ENCODE data around the gene DRC3.

The DRC3 gene

GRCh38 chr17:17963066-17963465, 9.6 kb upstream of the DRC3 start:
- in situ Hi-C loops (cut with MboI; ENCODE audit: low pct_unique_long_range_greater_than_20kb, low sequenced_read_pairs): no loop called here
- no peak for DNase-seq

GRCh38 chr17:17963694-17964436, 8.8 kb upstream of the DRC3 start:
- in situ Hi-C loops (cut with MboI; ENCODE audit: low pct_unique_long_range_greater_than_20kb, low sequenced_read_pairs): no loop called here
- no peak for DNase-seq

- in situ Hi-C loops (cut with MboI; ENCODE audit: low pct_unique_long_range_greater_than_20kb, low sequenced_read_pairs): no loop called here
- no peak for DNase-seq
Observed at GRCh38 chr17:17964710-17965109, 8.0 kb upstream of the DRC3 start.

- DNase-seq: no peak
- in situ Hi-C loops (cut with MboI; ENCODE audit: low pct_unique_long_range_greater_than_20kb, low sequenced_read_pairs): no loop called here
Observed at GRCh38 chr17:17965152-17965721, 7.4 kb upstream of the DRC3 start.

- DNase-seq: no peak
- in situ Hi-C loops (cut with MboI; ENCODE audit: low pct_unique_long_range_greater_than_20kb, low sequenced_read_pairs): no loop called here
Observed at GRCh38 chr17:17966399-17966798, 6.3 kb upstream of the DRC3 start.

- no peak for DNase-seq
- in situ Hi-C loops (cut with MboI; ENCODE audit: low pct_unique_long_range_greater_than_20kb, low sequenced_read_pairs): no loop called here
Observed at GRCh38 chr17:17970699-17971430, 1.8 kb upstream of the DRC3 start.

- in situ Hi-C loops (cut with MboI; ENCODE audit: low pct_unique_long_range_greater_than_20kb, low sequenced_read_pairs): no loop called here
- no peak for DNase-seq
Observed at GRCh38 chr17:17971431-17972125, 1.1 kb upstream of the DRC3 start.

GRCh38 chr17:17972952-17973254, 241 bp downstream of the DRC3 start:
- DNase-seq: no peak
- in situ Hi-C loops (cut with MboI; ENCODE audit: low pct_unique_long_range_greater_than_20kb, low sequenced_read_pairs): no loop called here

GRCh38 chr17:17975436-17975835, 2.8 kb downstream of the DRC3 start:
- DNase-seq: peak; percentile 51
- in situ Hi-C loops (cut with MboI; ENCODE audit: low pct_unique_long_range_greater_than_20kb, low sequenced_read_pairs): no loop called here

- in situ Hi-C loops (cut with MboI; ENCODE audit: low pct_unique_long_range_greater_than_20kb, low sequenced_read_pairs): no loop called here
- DNase-seq: no peak
Observed at GRCh38 chr17:17976931-17977570, 4.4 kb downstream of the DRC3 start.

- in situ Hi-C loops (cut with MboI; ENCODE audit: low pct_unique_long_range_greater_than_20kb, low sequenced_read_pairs): no loop called here
- peak; percentile 85 for DNase-seq
Observed at GRCh38 chr17:17978481-17979424, 6.1 kb downstream of the DRC3 start.

- in situ Hi-C loops (cut with MboI; ENCODE audit: low pct_unique_long_range_greater_than_20kb, low sequenced_read_pairs): no loop called here
- DNase-seq: no peak
Observed at GRCh38 chr17:17979778-17980177, 7.1 kb downstream of the DRC3 start.

- in situ Hi-C loops (cut with MboI; ENCODE audit: low pct_unique_long_range_greater_than_20kb, low sequenced_read_pairs): no loop called here
- no peak for DNase-seq
Observed at GRCh38 chr17:17981330-17981729, 8.7 kb downstream of the DRC3 start.

- in situ Hi-C loops (cut with MboI; ENCODE audit: low pct_unique_long_range_greater_than_20kb, low sequenced_read_pairs): no loop called here
- DNase-seq: no peak
Observed at GRCh38 chr17:17982801-17983200, 10.1 kb downstream of the DRC3 start.

GRCh38 chr17:17983376-17983775, 10.7 kb downstream of the DRC3 start:
- no peak for DNase-seq
- in situ Hi-C loops (cut with MboI; ENCODE audit: low pct_unique_long_range_greater_than_20kb, low sequenced_read_pairs): no loop called here

GRCh38 chr17:17983776-17984175, 11.1 kb downstream of the DRC3 start:
- no peak for DNase-seq
- in situ Hi-C loops (cut with MboI; ENCODE audit: low pct_unique_long_range_greater_than_20kb, low sequenced_read_pairs): no loop called here

- in situ Hi-C loops (cut with MboI; ENCODE audit: low pct_unique_long_range_greater_than_20kb, low sequenced_read_pairs): no loop called here
- no peak for DNase-seq
Observed at GRCh38 chr17:17985153-17985552, 12.5 kb downstream of the DRC3 start.

- in situ Hi-C loops (cut with MboI; ENCODE audit: low pct_unique_long_range_greater_than_20kb, low sequenced_read_pairs): no loop called here
- peak; percentile 4 for DNase-seq
Observed at GRCh38 chr17:17985555-17985954, 12.9 kb downstream of the DRC3 start.
